GM13977 (cell line): ENCODE measurements around the gene C2orf76.

ENCODE experiments used
- DNase-seq: peaks from one replicate; pipeline ENCODE4 v3.0.0; 2012; ENCODE audit warnings: low spot score
- in situ Hi-C: fragments of 300-500 bp; cut with MboI; formaldehyde crosslinking; loops from one replicate; pipeline ENCODE4 v1.12.0; 2022; ENCODE audit warnings: low sequenced_read_pairs, low pct_unique_long_range_greater_than_20kb, mixed read lengths, inconsistent platforms; ENCODE audit not compliant: unreplicated experiment
- TF ChIP-seq, protein P1 (sequence below): IDR thresholded peaks from 2 replicates; pipeline ENCODE4 v1.5.1; 2012; ENCODE audit warnings: mild to moderate bottlenecking, control low read depth; ENCODE audit not compliant: insufficient read depth; ENCODE audit errors: extremely low read depth, missing control alignments

C2orf76 gene

DNA sequence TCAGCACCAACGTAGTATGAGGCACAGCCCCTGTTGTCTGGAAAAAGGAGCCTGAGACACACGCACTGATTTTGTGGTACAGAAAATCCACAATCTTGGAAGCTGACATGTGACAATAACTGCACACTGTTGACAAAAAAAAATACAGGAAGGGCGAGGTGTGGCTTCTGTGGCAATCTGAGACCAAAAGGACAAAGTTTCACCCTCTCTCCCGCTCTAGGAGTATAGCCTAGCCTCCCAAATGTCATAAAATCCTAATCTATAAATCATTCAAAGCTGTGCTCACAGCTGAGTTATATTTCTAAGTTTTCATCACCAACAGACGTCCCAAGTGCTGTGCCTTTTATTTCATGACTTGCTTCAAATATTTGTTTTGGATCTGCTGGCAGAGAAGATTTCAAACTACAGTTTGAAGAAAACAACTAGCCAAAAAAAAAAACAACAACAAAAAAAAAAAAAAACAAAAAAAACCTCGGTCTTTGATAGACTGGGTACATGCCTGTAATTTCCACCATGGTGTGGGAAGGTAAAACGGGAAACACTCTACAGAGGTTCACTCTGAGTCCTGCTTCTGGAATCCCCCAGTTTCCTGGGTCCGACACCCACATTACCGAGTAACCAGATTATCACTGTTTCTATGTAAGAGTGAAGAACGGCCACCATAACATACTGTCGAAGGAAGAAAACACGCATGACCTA lies 61.0 kb downstream of the C2orf76 start:
- TF ChIP-seq, protein P1, sequence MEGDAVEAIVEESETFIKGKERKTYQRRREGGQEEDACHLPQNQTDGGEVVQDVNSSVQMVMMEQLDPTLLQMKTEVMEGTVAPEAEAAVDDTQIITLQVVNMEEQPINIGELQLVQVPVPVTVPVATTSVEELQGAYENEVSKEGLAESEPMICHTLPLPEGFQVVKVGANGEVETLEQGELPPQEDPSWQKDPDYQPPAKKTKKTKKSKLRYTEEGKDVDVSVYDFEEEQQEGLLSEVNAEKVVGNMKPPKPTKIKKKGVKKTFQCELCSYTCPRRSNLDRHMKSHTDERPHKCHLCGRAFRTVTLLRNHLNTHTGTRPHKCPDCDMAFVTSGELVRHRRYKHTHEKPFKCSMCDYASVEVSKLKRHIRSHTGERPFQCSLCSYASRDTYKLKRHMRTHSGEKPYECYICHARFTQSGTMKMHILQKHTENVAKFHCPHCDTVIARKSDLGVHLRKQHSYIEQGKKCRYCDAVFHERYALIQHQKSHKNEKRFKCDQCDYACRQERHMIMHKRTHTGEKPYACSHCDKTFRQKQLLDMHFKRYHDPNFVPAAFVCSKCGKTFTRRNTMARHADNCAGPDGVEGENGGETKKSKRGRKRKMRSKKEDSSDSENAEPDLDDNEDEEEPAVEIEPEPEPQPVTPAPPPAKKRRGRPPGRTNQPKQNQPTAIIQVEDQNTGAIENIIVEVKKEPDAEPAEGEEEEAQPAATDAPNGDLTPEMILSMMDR: no peak
- in situ Hi-C loops: no loop called here
- DNase-seq: no peak

GRCh38 chr2:119304847-119305246 lies 61.8 kb downstream of the C2orf76 start:
- in situ Hi-C loops: no loop called here
- DNase-seq: no peak
- TF ChIP-seq, protein P1: no peak

DNA sequence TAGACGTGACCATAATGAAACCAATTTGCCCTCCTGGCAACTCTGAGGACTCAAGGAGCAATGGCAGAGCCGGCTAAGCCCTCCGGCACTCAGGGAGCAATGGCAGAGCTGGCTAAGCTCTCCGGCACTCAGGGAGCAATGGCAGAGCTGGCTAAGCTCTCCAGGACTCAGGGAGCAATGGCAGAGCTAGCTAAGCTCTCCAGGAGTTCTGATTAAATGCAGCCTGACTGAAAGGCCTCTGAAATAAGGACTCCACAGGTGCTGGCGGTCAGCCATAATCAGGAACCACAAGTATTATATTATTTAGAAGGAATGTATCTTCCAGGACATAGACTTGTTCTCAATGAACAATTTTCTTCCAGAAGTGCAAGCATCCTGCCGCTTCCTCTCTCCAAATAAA lies 65.2 kb downstream of the C2orf76 start:
- no peak for DNase-seq
- TF ChIP-seq, protein P1: no peak
- in situ Hi-C loops: no loop called here

DNA sequence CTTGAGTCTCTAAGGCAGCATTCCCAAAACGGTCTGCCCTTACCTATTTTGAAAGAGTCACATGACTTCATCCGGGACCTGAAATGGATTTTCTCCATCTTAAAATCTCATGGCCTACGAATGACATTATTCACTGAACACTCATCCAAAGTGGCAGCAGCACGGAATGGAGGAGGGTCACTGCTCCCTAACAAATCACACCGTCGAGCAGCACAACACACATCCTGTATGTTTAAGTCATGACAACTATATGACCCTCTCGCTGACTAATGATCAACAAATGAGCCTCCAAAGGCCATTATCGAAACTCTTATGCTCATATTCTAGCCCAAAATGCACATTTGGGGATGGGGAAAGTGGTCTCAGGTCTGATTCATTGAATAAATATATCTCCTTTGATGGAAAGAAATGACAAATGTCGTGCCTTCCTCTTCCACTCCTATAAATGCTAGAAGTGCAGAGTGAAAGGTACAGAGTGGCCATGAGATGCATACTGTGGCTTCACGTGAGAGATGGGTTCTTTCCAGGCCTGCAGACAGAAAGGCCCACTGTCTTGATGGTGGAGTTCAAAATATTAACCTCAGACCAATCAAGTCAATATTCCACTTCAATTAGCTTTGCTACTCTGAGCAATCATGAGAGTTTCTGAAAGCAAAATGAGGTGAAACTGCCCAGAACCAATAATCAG lies 70.8 kb downstream of the C2orf76 start:
- in situ Hi-C loops: loop anchor here (25.0 kb wide), 1 partner anchor 409 kb away; no protein-coding TSS in a partner anchor
- DNase-seq: no peak
- TF ChIP-seq, protein P1: no peak

GRCh38 chr2:119294671-119295070 lies 72.0 kb downstream of the C2orf76 start:
- in situ Hi-C loops: loop anchor here (25.0 kb wide), 1 partner anchor 407 kb away; no protein-coding TSS in a partner anchor
- TF ChIP-seq, protein P1: no peak
- DNase-seq: no peak

DNA sequence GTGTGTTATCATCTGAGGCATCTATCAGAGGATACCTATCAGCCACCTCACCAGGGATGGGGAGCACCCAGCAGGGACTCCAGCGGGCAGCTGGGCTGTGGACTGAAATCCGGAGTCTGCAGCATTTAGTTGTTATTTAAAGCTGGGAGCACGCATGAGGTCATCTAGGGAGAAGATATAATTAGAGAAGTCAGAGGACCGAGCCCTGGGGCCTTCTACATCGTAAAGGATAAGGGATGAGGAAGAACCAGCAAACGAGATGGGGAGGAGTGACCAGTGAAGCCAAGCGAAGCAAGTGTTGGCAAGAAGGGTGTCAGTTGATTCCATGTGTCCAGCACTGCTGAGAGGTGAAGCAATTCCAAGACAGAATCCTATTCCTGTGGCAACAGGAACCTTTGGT lies 72.7 kb downstream of the C2orf76 start:
- TF ChIP-seq, protein P1: no peak

More for the DNA sequence above, 72.7 kb downstream of the C2orf76 start:
- DNase-seq: no peak
- in situ Hi-C loops: loop anchor here (25.0 kb wide), 1 partner anchor 407 kb away; no protein-coding TSS in a partner anchor
